HG03442 (cell line): ENCODE data around the gene VAC14.

Experiments used
- ATAC-seq: cut with Tn5 transposase; IDR thresholded peaks from one replicate; pipeline ENCODE4 v1.9.1; 2021; ENCODE audit warnings: mild to moderate bottlenecking, moderate library complexity; ENCODE audit not compliant: unreplicated experiment

The VAC14 gene

DNA sequence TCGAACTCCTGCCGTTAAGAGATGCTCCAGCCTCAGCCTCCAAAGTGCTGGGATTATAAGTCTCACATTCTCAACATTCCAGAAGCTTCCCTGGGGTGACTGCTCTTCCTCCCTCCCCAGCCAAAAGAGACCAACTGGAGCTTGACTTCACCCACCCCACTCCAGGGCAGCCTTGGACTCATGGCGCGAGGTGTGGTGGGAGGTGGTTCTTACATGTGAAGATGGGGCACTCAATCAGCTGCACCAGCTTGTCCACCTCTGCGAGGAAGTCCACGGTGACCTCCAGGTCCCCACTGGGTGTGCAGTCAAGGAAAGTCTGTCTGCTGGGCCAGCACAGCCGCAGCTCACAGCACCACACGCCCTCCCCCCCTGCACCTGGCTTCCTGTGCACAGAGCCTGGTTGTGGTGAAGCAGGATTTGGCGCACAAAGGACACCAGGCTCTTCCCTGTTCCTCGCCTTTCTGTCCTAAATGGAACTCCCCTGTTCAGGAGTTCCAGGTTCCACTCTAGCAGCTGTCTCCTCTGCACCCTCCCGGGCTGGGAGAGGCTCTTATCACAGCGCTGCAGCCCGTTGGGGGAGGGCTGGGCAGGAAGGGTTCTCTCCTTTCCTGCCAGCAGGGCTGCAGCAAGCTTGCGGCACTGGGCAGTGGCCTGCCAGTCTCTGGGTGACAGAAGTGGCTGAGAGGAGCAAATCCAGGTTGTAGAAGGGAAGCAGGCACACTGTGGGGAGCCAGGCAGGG lies 105.5 kb downstream of the VAC14 start:
- ATAC-seq: no peak

- no peak for ATAC-seq
These were observed 106.1 kb downstream of the VAC14 start for GRCh38 chr16:70694868-70695218.

- ATAC-seq: no peak
These were observed 106.7 kb downstream of the VAC14 start for GRCh38 chr16:70694088-70694867.

GRCh38 chr16:70692873-70693671 lies 107.9 kb downstream of the VAC14 start:
- no peak for ATAC-seq

DNA sequence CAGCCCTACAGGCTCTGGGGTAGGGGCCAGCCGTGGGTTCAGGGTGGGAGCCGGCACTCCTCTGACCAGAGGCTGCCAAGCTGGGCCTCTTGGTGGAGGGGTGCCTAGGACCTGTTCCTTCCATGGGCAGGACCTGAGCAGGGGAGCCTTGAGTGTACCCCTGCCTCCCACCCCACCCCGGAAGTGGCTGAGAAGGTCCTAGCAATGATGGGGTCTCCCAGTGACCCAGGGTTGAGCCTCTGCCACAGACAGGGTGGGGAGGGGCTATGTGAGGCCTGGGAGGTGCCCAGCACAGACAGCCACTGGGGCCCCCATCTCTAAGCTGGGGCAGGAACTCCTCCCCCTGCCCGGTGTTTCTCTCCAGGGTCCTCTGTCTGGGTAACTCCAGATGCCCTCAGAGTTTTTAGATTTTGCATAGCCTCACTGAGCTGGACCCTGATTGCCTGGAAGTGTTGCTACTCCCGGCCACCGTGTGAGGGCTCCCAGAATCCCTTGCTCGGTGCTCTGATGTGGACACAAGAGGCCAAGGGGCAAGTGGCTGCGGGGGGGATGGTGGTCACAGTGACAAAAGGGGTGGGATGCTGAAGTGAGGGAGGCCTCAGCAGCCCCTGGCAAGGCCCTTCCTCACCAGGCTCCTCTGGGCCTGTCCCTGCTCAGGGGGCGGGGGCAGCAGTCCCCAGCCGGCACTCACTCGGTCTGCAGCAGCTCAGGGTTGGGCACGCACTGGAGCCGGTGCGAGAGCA lies 108.7 kb downstream of the VAC14 start:
- no peak for ATAC-seq

GRCh38 chr16:70691223-70692129 lies 109.5 kb downstream of the VAC14 start:
- no peak for ATAC-seq

GRCh38 chr16:70689970-70690891 lies 110.7 kb downstream of the VAC14 start:
- no peak for ATAC-seq

DNA sequence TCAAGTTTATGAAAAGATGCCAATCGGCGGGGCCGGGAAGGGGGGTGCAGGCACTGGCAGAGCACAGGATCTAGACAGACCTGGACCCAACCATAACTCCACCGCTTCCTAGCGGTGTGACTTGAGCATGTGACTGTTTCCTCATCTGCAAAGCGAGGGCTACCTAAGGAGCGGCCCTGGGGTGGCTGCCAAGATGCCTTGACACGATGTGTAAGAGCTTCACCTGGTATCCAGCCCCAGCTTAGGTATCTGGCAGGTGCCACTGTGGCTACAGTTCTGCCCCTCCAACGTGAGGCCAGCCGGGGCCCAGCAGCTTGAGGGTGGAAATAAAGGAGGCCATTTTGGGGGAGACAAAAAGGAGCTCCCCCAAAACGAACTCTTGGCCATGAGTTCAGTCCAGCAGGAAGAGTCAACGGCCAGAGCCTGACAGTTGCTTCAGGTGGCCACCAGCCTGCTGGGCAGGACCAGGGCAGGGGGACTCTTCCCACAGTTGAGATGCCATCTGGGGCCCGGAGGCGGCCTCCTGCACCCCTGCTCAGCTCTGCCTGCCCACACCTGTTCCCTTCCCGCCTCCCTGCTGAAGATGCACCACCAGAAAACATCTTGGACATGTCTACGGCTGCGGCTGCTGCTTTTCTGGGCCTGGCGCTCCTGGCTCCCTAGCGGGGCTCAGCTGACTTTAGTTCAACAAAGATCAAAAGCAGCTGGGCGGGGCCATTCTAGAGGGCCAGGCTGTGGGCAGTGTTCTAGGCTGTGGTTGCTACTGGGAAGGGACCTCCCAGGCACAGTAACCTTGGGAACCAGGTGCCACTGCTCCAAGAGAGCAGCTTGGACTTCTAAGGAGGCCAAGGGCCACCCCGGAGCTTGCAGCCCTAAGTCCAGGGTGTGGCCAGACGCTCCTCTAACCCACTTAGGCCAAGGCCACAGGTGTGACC lies 111.7 kb downstream of the VAC14 start:
- no peak for ATAC-seq

- ATAC-seq: no peak
These were observed 112.7 kb downstream of the VAC14 start for GRCh38 chr16:70688246-70688742.

DNA sequence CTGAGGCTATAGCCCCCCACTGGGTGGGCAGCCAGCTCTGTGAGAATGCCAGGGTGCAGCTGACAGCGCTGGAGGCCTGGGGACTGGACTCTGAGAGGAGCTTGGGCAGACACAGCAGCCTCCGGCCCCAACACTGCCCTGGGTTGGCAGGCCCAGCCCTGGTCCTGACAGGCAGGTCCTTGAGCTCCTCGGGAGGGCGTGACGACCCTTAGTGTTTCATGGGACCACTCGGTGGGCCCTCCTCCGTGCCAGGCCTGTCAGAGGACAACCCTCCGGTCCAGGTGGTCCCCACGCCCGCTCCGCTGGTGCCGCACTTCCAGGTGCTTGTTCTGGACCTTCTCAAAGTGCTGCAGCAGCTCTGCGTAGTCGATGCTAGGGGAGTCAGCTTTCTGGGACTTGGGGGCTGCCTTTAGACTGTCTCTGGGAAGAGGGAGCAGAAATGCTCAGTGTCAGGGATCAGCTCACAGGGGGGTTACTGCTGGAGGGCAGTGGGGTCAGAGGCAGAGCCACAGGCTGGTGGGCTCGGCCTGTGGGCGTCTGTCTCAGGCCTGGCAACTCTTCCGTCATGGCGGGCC lies 113.2 kb downstream of the VAC14 start:
- ATAC-seq: no peak

- no peak for ATAC-seq
These were observed 113.9 kb downstream of the VAC14 start for GRCh38 chr16:70687102-70687511.

DNA sequence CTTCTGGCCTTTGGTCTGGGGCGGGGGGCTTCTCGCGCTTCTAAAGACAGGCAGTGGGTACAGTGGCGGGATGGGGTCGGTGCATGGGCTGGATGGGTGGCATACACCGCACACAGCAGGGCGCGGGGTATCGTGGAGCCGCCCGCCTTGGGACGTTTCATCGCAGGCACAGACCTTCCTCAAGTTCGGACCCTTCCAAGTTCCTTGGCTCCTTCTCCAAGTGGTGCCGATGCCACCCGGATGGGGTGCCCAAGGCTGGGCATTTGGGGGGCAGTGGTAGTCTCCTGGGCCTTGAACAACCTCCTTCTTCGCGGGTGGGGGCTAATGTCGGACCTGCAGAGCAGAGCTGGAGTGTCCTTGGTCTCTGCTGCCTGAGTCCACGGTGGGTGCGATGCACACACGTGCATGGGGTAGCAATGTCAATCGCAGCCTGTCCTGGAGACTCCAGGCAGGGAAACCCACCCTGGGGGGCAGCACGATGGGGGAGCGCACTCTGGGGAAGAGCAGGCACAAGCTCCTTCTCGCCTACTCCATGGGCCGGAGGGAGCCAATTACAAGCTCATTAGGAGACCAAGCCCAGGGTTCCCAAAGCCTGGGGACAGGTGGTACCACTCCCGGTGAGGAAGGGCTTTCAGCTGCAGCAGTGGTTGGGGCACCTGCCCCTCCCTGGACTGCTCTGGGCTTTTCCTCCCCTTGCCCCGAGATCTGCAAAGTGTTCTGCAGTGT lies 114.4 kb downstream of the VAC14 start:
- ATAC-seq: no peak

GRCh38 chr16:70685938-70686375 lies 115.0 kb downstream of the VAC14 start, which contains the start of gene MTSS2:
MTSS2 (minus strand) TSS chr16:70686053; CDS start chr16:70685791, 262 bp downstream.
- no peak for ATAC-seq

DNA sequence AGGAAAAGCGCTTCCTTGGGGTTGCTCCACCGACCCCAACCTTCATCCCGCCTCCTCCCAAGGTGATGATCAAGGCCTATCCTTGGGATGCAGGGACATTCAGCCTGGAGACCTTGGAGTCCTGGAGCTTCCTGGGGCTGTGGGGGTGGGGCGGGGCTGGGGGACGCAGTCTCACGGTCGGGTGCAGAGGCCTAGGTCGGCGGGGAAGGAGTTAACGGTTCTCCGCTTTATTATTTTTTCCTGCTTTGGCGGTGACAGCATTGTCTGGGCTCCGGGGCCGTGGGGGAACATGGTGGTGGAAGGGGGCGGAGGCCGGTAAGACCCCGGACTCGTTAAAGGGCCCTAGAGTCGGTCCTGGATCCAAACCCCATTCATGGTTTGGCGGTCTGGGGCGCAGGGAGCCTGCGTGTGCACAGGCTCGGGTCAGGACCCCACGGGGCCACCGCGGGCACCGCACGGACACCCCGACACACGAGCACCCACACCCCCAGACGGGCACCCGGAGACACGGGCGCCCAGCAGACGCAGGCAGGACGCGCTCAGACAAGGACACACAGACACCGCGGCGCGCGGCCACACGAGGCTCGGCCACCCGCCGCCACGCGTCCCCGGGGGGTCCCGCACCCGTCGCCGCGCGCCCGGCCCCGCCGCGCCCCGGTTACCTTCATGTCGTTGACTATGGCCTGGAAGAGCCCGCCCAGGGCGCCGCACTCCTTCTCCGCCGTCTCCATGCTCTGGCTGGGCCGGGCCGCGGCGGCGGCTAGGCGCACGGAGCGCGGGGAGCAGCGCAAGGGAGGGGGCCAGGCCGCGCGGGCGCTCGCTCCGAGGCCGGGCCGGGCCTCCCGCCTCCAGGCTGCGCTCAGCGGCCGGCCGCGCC lies 115.7 kb downstream of the VAC14 start:
- ATAC-seq: no peak
